ENCODE measurements around the gene MARK3.

Gene MARK3

DNA sequence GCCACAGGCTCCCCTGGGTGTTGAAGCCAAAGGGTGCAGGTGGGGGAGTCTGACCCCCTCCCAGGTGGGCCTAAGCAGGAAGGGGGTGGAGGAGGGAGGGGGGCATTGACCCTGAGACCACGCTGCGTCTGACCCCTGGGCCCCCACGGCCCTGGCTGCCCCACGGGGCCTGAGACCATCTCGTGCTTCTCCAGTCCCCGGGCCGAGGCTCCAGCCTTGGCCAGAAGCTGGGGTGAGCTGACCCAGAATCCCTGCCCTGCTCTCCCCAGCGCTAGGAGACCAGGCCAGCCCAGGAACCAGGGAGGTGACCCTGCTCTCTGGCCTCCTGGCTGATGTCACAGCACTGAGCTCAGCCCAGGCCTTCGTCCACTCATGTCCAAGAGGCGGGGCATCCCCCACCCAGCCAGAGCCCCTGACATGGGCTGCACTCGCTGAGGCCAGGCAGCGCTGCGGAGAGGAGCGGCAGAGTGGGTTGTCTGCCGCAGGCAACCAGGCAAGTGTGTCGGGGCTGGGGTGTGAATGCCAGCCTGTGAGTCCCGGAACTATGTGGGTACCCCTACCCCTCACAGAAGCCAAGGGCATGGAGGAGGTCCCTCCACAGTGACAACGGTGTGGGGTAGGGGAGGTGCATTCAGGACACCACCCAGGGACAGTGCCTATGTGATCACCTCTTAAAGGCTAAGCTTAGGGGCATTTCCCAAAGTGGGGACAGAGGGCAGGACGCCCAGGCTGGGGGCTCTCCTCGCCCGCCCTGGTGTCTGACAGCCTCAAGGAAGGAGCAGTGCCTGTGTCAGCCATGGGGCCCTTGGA lies 150.1 kb downstream of the MARK3 start:
- DNase-seq (ENCODE audit: low read depth in 2 of 2): no peak

DNA sequence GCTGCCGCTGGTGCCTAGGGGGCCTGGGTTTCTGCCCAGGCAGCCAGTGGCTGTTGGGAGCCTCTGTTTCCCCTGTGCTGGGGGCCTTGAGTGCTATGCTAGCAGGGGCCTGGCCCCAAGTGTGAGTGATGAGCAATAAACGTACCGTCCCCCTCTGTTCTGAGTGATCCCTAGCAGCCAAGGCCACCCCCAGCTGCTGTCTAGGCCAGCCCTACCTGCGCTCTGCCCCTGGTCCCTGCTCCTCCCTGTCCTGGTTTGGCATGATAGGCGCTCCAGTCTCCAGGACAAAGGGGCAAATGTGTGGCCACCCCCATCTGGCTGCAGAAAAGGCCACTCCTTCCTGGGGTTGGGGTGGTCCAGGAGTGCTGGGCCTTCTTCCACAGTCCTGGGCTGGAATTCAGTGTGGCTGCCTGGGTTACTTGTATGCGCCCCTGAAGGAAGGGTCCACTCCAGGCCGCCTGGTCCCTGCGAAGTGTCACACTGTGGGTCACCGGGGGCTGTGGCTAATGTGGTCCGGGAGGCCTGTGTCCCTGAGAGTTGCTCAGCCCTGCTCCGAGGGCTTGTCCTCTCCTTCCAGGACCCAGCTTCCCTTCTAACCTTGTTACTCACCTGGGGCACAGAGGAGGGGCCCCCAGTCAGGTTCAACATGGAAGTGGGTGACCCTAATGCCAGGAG lies 150.8 kb downstream of the MARK3 start:
- DNase-seq (ENCODE audit: low read depth in 2 of 2): no peak

DNA sequence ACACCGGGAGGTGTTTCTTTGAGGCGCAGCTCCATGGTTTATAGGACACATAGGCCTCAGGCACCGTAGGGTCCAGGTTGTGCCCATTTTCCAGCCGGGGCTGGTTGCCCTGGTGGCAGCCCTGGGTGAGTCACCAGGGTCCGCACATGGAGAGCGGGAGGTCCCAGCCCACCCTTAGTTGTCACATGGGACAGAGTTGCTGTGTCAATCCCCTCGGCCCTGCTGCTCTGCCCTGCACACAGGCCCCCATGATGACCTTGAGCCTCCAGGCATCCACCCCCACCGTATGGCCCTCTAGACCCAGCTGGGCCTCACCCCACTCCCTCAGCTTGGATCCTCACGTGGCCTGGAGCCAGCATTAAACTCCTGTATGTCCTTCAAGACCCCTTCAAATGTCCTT lies 151.5 kb downstream of the MARK3 start:
- DNase-seq (ENCODE audit: low read depth in 2 of 2): no peak

DNA sequence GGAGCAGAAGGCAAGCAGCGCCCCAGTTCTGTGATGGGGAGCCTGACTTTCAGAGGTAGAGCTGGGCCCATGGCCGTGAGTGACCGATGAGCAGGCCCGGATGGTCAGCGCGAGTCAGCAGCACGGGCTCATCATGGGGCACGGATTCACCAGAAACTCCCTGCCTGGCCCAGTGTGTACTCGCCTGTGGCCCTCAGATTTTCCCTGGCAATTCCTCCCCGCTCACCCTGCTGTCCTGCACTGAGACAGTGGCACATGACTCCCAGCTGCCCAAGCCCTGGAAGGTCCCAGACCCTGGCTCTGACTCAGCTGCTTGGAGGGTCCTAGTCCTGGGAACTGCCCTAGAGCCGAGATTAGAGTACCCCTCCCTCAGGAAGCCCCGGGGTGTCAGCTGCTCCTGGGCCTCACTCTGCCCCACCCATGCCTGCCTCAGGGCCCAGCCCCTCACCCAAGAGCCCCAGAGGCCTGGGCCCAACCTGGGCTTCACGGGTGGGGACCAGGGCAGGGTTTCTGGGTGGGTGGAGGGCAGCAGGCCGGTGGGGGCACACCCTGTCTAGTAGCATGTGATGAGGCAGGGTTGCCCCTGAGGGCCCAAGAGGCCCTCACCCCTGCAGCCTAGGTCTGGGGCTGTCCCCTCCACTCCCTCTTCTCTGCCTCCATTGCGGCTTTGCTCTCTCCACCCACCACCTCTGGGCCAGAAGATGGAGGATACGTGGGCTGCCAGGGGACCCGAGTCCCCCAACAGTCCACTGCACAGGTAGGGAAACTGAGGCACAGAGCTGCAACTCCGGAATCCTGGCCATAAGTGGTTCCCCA lies 152.2 kb downstream of the MARK3 start:
- no peak for DNase-seq (ENCODE audit: low read depth in 2 of 2)

DNA sequence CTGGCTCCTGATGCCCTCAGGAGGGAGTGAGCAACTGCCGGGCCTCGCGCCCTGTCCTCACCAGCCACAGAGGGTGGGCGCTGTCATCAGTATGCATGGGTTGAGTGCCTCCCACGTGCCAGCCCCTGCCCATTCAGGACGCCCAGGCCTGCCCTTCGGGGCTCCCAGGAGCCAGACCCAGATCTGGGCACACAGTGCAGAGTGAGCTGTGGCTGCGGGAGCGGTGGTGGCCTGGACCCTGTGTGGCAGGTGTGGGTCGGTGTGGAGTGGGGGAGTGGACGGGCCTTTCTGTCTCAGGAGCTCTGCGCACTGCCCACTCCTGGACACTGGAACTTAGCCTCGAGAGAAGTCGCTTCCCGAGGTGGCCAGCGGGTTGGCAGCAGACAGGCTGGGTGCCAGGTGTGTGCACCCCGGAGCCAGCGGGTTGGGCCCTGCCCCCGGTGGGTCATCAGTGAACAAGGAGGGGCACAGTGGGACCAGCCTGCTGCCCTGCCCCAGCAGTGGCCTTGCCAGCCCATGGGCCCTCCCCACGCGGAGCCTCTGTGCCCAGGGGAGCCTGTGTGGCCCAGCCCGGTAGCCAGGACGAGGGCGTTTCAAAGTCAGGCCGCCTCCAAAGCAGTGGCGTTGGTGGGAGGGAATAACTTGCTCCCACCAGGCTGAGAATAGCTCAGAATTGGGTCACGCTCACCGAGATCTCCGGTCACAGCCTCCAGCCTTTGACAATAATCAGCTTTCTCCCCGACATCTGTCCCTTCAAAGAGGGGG lies 153.3 kb downstream of the MARK3 start:
- no peak for DNase-seq (ENCODE audit: low read depth in 2 of 2)

DNA sequence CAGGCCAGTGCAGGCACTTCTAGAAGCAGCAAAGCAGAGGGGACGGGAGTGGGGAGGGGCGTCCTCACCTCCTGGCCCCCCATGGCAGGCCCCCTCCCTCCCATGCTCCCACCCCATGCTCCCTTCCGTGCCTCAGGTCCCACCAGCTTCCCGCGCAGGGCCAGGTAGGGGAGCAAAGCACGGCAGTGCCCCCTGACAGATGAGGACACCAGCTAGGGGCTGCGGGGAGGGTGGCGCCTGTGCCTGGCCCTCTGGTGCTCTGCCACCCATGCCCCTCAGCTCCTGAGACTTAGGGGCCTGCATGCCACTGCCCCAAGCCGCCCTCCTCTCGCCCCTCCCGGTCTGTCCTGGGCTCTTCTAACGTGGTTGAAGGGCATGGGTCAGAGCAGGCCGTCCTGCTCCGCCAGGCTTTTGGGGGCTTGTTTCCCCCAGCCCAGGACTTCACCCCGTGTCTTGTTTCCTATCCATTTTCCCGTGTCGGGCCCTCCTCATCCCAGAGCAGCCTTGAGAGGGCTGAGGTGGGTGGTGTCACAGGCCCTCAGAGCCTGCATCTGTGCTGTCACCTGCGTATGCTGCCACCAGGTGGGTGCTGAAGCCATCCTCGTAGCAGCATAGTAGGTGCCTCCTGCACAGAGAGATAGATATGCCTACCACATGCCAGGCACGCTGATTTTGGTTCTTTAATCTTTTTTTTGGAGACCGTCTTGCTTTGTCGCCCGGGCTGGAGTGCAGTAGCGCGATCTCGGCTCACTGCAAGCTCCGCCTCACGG lies 154.0 kb downstream of the MARK3 start:
- DNase-seq (ENCODE audit: low read depth in 2 of 2): no peak

DNA sequence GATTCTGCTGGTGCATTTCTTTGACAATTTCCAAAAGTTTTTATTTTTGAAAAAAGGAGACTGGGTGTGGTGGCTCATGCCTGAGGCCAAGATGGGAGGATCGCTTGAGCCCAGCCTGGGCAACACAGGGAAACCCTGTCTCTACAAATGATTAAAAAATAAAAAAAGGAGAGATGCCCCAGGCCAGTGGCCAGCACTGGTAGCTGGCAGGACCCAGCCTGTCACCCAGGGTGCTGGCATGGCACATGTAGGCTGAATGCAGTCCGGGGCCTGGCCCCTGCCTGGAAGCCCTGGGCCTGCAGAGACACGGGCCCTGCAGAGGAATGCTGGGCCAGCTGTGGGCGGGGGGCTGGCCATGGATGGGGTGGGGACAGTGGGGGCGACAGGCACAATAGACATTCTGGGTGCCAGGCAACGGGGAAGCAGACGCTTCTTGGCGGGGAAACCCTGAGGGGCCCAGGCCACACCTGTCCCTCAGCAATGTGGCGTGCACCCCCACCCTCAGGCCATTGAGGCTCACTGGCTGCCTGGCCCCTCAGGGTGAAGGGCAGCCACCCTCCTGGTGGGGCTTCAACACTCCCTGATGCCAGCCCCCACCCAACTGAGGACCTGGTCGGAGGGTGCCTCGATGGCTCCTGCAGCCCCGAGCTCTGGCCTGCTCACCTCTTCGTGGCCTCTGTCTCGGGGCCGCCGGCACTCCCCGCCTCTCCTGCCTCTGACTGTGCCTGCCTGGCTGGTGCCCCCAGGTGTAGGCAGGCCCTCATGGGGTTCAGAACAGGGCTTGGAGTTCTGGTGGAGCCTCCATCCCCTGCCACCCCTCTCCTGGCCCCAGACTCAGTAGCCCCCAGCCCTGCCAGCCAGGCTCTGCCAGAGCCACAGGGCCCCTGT lies 155.8 kb downstream of the MARK3 start:
- DNase-seq (ENCODE audit: low read depth in 2 of 2): no peak

DNA sequence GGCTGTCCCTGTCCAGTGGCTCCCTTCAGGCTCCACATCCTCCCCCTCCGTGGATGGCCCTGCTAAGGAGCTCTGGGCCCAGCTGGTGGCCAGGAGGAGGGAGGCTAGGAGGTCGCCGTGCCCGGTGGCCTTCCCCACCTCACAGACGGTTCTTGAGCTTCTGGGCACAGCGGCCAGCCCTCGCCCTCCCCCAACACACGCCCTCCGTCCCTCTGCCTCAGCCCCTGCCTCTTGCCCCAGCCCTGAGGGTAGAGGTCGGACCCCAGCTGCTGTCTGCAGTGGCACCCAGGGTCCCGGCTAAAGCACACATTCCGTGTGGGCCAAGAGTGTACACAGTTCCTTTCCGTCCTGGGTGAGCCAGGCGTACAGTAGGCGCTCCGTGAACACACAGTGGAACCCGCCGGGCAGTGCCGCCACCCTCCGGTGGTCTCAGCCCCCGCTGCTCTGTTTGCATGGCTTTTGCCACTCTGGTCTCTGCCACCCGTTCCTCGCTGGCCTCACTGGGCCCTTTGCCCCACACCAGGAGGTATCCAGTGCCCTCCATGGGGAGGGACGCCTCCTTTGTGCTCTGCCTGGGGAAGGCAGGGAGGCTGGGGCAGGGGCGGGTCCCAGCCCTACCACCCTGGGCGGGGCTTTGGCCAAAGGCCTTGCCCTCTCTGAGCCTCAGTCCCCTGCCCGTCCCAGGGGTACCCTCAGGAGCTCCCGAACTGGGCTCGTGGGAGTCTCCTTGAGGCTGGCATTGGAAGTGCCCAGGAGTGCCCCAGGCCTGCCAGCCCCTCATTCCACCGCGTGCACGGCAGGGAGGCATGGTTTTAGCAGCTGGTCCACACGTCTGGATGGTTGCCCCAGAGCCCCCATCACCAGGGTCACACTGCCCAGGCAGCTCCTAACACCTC lies 156.7 kb downstream of the MARK3 start:
- no peak for DNase-seq (ENCODE audit: low read depth in 2 of 2)

DNA sequence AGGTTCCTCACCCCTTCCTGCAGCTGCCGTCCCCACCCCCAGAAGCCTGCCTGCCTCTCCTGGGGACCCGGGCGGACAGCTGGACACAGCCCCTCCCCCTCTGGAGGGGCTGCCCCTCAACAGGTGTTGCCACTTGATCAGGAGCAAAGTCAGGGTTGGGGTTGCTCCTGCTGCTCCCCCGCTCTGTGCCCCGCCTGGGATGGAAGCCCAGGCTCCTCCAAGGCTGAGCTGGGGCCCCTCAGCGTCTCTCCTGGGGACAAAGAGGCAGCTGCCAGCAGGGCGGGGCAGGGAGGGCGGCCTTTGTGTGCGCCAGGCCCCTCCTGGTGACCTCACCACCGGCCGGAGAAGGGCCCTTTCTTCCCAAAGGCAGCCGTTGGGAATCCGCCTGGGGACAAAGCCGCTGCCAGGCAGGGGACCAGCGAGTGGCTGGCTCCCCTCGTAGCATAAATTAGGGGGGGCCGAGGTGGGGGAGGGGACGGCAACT lies 157.4 kb downstream of the MARK3 start:
- DNase-seq (ENCODE audit: low read depth in 2 of 2): no peak

DNA sequence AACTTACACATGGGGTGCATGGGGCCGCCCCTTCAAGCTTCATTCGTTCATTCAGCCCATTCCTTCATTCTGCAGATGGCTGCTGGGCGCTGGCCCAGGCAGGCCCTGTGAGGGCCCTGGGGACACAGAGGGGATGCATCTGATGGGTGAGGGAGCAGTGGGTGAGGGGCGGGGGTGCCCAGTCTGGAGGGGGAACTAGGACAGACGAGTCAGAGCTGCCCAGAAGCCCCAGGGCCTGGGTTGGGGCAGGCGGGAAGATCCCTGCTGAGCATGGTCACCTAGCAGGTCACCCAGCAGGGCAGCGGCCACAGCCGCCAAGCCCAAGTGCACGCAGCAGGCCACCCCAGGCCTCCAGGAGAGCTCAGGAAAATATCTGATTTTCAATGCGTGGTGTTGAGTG lies 157.9 kb downstream of the MARK3 start:
- no peak for DNase-seq (ENCODE audit: low read depth in 2 of 2)

DNA sequence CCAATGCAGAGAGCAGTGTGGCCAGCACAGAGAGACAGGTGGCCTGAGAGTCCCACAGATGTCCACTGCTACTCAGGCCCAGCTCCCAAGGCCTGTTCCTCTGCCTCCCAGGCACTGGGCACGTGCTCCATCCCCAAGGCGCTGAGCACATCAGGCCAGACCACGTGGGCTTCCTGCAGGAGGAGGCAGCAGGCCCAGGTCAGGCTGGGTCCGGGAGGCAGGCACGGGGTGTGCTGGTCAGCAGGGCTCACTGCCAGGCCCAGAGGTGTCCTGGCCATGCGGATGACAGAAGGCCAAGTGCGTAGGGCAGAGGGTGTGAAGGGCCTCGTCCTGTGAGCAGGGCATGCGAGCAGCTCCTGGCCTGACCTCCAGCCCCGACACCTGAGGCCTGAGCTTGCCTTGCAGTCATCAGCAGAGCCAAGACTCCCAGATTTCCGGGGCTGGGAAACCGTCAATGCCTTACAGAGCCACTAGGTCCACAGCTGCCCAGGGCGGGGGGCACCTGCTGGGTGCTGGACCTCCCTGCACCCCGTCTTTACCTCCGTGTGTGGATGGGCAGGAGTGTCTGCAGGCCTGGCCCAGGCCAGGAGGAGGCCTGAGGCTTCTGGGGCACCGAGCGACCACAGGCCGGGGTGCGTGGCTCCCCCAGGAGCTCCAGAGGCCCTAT lies 158.6 kb downstream of the MARK3 start:
- no peak for DNase-seq (ENCODE audit: low read depth in 2 of 2)

DNA sequence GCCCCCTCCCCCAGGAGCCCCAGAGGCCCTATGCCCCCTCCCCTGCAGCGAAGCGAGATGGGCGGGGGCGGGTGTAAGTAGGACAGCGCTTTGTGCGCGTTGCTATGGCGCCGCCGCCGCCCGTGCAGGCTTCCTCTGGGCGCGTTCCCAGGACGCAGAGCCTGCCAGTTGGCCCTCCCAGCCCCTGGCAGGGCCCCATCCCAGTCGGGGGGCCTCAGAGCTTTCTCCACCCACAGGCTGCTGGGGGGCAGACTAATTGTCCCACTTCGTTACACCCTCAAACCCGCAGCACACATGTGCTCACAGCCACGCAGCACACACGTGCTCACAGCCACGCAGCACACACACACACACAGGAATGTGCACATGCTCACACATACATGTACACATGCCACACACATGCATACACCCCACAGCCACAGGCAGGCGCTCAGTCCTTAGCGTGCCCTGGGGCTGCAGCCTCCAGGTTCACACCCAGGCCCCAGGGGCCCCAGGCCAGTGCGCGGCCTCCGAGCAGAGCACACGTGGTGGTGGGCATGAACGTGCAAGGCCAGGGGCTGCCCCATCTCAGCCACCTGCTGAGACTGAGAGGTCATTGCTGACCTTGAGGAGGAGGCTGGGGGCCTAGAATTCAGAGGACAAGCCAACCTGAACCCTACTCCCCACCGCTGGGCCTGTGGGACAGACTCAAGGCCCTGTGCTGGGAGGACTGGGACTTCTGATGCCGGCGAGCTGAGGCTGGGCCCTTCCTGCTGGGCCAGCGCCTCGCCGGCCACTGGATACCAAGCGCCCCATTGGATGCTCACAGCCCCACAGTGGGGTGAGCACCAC lies 159.4 kb downstream of the MARK3 start:
- no peak for DNase-seq (ENCODE audit: low read depth in 2 of 2)

DNA sequence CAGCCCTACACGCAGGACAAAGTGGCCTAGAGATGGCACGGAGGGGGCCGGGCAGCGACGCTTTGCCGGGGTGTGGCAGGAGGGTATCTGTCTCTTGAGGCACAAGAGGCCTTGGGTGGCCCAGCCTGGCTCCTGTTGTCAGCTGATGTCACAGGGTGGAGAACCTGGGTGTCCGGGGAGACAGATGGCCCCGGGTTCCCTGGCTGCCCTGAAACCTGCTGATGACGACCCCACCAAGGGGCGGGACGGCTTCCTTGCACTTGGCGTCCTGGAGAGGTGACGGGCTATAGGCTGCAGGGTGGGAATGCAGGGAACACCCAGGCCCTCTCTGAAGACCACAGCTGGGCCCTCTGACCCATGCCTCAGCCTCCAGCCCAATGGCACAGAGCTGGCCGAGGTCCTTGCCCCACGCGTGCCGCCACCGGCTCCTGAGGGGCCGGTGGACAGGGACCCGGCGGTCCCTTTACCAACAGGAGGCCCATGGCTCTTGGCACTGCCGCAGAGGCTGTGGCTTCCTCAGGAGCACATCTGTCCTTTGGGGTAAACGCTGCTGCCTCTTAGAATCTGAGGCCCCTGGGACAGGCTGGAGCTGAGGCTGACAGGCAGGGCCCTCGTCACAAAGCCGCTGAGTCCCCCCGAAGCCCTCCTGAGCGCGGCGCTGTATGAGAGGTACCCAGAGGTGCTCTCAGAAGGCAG lies 160.2 kb downstream of the MARK3 start:
- no peak for DNase-seq (ENCODE audit: low read depth in 2 of 2)

DNA sequence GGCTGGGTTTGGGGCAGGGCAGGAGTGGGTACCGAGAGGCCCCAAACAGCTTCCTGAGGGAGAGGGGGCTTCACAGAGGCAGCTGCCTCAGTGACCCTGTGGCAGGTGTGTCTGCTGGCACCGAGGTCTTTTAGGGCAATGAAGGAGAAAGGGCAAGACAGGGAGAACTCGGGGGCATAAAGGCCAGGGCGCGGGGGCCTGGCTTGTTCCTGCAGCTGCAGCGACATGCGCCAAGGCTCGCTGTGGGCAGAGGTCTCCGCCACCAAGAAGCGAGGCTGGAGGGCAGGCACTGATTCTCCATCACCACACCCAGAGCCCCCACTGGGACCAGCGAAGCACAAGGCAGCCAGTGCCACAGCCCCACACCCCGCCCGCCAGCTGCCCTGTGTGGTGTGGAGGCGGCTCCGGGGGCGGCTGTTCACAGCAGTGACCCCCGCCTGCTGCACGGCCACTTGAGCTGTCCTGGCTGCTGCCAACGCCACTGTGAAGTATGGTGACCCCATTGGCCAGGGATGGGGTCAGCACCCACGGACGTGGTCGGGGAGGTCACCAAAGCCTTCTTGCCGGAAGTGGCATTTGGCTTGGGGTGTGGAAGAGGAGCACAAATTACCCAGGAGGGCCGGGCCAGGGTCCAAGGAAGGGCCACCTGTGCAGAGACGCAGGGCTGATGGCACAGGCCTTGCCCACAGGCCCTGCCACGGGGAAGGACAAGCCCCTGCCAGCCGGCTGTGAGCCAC lies 160.9 kb downstream of the MARK3 start:
- DNase-seq (ENCODE audit: low read depth in 2 of 2): no peak

DNA sequence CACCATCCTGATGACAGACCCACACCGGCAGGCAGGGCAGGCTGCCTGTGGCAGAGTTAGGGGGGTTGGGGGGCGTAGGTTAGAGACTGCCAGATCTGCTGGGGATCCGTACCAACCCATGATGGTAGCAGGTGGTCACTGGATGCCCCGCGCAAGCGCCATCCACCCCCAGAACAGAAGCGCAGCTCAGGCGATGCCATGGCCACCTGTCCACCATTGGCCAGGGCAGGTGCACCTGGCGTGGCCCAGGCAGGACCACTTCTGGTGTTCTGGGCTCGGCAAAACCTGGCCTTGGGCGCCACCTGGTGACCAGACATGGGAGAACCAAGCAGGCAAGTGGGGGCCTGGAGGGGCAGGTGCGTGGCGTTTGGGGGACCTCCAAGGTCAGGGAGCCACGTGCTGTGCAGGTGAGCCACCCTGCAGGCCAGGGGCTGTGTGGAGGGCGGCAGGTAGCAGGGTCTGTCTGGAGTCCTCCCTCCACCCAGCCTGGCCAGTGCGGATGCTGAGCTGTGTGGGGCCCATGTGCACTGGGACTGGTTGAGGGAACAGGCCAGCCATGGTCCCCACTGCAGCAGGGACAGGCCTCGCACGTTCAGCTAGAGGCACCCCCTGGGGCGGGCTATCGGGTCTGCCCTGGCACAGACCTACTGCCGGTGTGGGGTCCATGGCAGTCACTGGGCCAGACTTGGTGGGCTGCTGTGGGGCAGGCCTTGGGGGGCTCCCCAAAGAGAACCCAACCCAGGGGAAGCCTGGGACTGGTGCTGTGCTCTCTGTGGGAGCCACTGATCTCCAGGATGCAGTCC lies 161.6 kb downstream of the MARK3 start:
- peak; percentile 66 to 75 for DNase-seq (ENCODE audit: low read depth in 2 of 2)

All from stimulated activated CD4-positive, alpha-beta T cell treated with anti-CD3 and anti-CD28 coated beads, Interleukin-4, amount 100 ng/mL, for 48 hours (primary cell).